Tracheal epithelial cell (primary cell): ENCODE results near the gene PHF20. TPM values are rescaled to one million over a fixed set of nuclear protein-coding genes. Genes with fewer than 3 reads are reported as not detected.

Experiments
- total RNA-seq: library from RNA; depleted of rRNA; stranded (reverse); fragments of >200 nt; gene quantifications from 2 replicates; pipeline ENCODE4 v1.2.1, GENCODE V29; 2014

The PHF20 gene
- total RNA-seq, result 23.0 and 28.0 TPM in 2 replicates

GRCh38 chr20:35771689-35772562 is at the start of gene PHF20:
PHF20 (plus strand) TSS chr20:35772015; CDS start chr20:35801523, 29,508 bp downstream.

GRCh38 chr20:35741892-35742740 is 29.7 kb upstream of the PHF20 start, which contains the start of gene RBM39:
RBM39 (minus strand) TSS chr20:35742260; CDS start chr20:35740874, 1,386 bp downstream.

GRCh38 chr20:35954200-35954906 is 182.5 kb downstream of the PHF20 start, which contains the start of gene SCAND1:
SCAND1 (minus strand) TSS chr20:35954502; CDS start chr20:35954284, 218 bp downstream.

GRCh38 chr20:35967979-35968640 is 196.3 kb downstream of the PHF20 start, which contains the start of gene CNBD2:
CNBD2 (plus strand) TSS chr20:35968590; CDS start chr20:35968763, 173 bp downstream.

Other genes with a start within 250 kb of the PHF20 start
- gene C20orf173, start 242.4 kb upstream of the PHF20 start, total RNA-seq, result not detected in 2 replicates
- 367 and 383 TPM in 2 replicates for gene ERGIC3, start 229.9 kb upstream of the PHF20 start, total RNA-seq
- gene SPAG4, start 156.2 kb upstream of the PHF20 start, total RNA-seq, result 10.9 and 16.9 TPM in 2 replicates
- gene CPNE1, start 107.1 kb upstream of the PHF20 start, total RNA-seq, result 57.1 and 110 TPM in 2 replicates
- gene RBM12, start 107.1 kb upstream of the PHF20 start, total RNA-seq, result 43.5 and 47.2 TPM in 2 replicates
- 26.7 and 30.9 TPM in 2 replicates for gene NFS1, start 72.7 kb upstream of the PHF20 start, total RNA-seq
- gene ROMO1, start 72.6 kb upstream of the PHF20 start, total RNA-seq, result 149 and 260 TPM in 2 replicates
- gene RBM39, start 29.8 kb upstream of the PHF20 start, total RNA-seq, result 189 and 196 TPM in 2 replicates
- gene SCAND1, start 182.5 kb downstream of the PHF20 start, total RNA-seq, result 70.3 and 86.3 TPM in 2 replicates
- 0.64 and 0.96 TPM in 2 replicates for gene CNBD2, start 196.6 kb downstream of the PHF20 start, total RNA-seq